Liver (tissue), 2 donors: ENCODE data around the gene GPR15.

Experiments
- TF ChIP-seq, protein P1 (sequence below): IDR thresholded peaks from 2 replicates; pipeline ENCODE4 v1.6.1; 2016; ENCODE audit warnings: antibody characterized with exemption
- TF ChIP-seq, protein P2 (sequence below): fragments of 150-350 bp; IDR thresholded peaks from 2 replicates; pipeline ENCODE4 v1.5.1; 2017; ENCODE audit warnings: improper control_type of control experiment, low read depth, low read length; ENCODE audit not compliant: missing input control
- donor health status: healthy.

DNA sequence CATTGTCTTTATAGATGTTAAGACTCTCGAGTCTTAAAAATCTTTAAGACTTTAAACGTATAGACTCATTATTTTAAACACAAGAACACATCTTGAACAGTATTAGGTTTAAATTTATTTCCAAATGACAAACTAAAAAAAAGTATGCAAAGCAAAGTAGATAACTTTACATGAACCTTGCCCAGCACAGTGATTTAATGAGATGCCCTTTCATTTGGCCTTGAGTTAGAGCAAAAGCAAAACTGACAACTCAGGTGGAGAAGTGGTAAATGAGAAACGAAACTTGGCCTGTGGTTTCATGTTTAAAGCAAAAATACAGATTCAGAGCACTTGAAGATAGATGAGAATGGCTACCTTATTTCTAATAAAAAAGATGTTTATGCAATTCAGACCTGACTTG is 8.6 kb downstream of the GPR15 start:
- TF ChIP-seq, protein P1, sequence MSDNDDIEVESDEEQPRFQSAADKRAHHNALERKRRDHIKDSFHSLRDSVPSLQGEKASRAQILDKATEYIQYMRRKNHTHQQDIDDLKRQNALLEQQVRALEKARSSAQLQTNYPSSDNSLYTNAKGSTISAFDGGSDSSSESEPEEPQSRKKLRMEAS = no peak
- TF ChIP-seq, protein P2, sequence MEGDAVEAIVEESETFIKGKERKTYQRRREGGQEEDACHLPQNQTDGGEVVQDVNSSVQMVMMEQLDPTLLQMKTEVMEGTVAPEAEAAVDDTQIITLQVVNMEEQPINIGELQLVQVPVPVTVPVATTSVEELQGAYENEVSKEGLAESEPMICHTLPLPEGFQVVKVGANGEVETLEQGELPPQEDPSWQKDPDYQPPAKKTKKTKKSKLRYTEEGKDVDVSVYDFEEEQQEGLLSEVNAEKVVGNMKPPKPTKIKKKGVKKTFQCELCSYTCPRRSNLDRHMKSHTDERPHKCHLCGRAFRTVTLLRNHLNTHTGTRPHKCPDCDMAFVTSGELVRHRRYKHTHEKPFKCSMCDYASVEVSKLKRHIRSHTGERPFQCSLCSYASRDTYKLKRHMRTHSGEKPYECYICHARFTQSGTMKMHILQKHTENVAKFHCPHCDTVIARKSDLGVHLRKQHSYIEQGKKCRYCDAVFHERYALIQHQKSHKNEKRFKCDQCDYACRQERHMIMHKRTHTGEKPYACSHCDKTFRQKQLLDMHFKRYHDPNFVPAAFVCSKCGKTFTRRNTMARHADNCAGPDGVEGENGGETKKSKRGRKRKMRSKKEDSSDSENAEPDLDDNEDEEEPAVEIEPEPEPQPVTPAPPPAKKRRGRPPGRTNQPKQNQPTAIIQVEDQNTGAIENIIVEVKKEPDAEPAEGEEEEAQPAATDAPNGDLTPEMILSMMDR = no peak
